ENCODE results near the gene TTC22. TPM values are rescaled to one million over a fixed set of nuclear protein-coding genes. Genes with fewer than 3 reads are reported as not detected.

The TTC22 gene
- polyA plus RNA-seq (2013, experiment 1 of 2; ENCODE audit: insufficient read length): not detected
- polyA plus RNA-seq (2013, experiment 2 of 2; ENCODE audit: insufficient read length): not detected

- DNase-seq: no peak
Measured at GRCh38 chr1:54800899-54801759, at the start of gene TTC22. TSS of gene TTC22 (minus strand) at chr1:54801323. CDS start at chr1:54801163, 160 bp downstream.

DNA sequence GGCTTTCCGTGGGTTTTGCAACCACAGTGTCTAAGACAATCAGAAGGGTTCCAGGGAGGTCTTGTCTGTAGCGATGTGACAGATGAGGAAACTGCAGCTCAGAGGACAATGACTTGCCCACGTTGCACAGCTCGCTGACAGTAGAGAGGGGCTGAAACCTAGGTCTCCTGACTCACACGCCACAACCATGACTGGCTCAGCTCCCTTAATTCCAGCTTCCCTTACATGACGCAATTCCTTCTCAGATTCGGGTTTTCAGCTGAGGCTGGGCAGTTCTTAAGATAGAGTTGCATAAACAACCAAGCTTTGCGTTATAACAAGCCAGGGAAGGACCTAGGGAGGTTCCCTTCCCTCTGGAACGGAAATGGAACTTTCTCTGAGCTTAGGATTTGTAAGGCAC lies 49.6 kb upstream of the TTC22 start:
- DNase-seq: peak; percentile 87

DNA sequence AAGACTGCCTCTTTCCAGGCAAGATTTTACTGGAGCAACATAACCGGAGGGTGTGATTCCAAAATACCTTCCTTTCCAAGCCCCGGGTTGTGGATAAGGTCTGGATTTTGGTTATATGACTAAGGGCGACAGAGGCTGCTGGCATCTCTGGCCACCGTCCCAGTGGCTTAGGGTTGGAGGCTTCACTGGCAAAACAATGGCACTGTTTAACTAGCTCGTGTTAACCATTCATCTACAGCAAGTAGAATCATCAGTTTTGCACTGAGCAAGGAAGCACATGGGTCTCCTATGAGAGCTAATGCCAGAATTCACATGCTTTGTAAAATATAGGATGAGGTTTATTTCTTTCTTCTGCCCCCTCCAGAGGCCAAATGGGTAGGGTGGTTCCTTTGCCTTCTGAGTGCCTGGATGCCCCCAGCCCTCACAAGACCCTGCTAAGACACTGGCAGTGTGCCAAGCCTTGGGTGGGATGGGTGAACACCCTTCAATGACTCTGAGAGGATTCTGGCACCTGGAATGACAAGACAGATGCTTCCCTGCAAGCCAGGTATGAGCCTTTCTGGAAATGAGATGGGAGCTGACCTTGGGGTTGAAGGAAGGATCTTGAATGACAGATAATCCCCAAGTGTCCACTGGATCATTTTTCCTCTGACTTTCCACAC lies 49.1 kb upstream of the TTC22 start:
- peak; percentile 19 for DNase-seq

DNA sequence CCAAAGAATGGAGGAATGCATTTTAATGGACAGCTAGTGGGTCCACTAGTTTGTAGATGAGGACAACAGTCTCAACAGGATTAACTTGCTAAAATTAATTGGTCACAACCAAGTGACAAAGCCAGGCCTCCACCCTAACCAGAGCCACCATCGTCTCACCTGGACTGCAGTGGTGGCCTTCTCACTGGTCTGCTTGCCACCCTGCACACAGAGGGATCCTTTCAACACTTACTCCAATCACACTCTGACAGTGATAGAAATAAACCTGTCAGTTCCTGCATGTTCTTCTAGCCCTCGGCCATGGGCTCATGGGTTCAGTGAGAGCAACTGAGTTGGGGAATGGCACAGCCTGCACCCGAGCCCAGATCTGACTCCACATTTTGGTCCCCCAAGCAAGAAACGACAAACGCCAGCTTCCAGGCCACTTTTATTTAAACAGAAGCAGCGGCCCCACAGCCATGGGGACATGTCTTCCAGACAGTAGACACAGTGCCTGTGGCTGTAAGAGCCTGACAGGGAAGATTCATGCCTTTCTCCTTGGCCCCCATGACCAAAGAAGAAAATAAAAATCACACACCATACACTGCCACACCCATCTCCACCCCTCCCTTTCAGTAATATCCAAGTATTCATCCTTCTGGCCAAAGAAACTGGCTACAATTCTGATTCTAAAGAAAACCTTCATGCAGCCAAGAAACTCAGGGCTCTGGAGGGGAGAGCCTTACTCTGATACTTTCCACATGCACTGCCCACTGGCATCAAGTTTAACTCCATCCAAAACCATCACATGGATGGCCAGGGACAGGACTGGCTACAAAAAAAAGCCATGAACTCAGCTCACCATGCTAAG lies 48.3 kb upstream of the TTC22 start:
- no peak for DNase-seq

DNA sequence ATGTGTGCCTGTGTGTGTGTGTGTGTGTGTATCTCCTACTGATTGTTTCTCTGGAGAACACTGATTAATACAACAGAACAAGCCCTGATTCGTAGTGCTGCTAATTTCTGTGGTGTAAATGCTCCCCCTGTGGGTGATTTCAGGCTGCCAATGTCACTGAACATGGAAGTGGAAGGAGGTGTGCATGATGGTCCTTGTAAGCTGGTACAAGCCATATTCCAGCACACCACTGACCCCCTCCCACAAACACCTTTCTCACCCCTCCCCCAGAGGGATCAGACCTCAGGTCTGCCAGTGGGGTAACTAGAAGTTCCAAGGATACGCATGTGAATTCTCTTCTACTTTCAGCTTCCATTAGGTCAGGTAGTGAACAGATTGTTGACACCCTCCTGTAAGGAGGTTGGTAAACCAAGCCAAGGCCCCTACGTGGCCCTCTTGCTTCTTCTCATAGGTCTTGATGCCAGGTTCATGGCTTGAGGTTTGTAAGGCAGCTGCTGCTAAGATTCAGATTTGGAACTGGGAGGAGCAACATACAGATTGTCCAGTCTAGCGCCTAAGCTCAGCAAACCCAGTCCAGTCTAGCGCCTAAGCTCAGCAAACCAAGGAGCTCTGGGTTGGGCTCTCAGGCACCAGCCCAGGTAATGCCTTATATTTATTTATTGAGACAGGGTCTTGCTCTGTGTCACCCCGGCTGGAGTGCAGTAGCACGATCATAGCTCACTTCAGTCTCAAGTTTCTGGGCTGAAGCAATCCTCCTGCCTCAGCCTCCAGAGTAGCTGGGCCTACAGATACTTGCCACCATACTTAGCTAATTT lies 47.2 kb upstream of the TTC22 start:
- DNase-seq: no peak

GRCh38 chr1:54846716-54847284 lies 45.7 kb upstream of the TTC22 start:
- DNase-seq: no peak

GRCh38 chr1:54846301-54846700 lies 45.2 kb upstream of the TTC22 start:
- no peak for DNase-seq

- no peak for DNase-seq
Measured at GRCh38 chr1:54845772-54846171, 44.6 kb upstream of the TTC22 start.

DNA sequence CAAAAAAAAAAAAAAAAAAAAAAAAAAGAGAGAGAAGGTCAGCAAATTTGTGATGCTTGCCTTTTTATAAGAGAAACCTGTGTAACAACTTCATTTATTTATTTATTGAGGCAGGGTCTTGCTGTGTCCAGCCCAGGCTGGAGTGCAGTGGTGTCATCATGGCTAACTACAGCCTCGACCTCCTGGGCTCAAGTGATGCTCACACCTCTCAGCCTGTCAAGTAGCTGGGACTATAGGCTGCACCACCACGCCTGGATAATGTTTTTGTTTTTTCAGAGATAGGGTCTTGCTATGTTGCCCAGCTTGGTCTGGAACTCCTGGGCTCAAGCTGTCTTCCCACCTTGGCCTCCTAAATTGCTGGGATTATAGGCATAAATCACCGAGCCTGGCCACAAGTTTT lies 43.4 kb upstream of the TTC22 start:
- no peak for DNase-seq

- no peak for DNase-seq
Measured at GRCh38 chr1:54843449-54843848, 42.3 kb upstream of the TTC22 start.

- no peak for DNase-seq
Measured at GRCh38 chr1:54842963-54843362, 41.8 kb upstream of the TTC22 start.

GRCh38 chr1:54842206-54842915 lies 41.2 kb upstream of the TTC22 start:
- DNase-seq: no peak

DNA sequence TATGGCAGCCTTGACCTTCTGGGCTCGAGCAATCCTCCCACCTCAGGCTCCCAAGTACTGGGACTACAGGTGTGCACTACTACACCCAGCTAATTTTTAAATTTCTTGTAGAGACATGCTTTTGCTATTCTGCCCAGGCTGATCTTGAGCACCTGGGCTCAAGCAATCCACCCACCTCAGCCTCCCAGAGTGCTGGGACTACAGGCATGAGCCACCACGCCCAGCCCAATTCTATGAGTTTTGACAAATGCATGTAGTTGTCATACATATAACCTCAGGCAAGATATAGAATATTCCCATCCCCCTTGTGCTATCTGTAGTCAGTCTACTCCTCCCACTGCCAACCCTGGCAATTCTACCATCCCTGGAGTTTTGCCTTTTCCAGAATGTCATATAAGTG lies 38.7 kb upstream of the TTC22 start:
- DNase-seq: no peak

GRCh38 chr1:54838565-54839180 lies 37.5 kb upstream of the TTC22 start:
- no peak for DNase-seq

DNA sequence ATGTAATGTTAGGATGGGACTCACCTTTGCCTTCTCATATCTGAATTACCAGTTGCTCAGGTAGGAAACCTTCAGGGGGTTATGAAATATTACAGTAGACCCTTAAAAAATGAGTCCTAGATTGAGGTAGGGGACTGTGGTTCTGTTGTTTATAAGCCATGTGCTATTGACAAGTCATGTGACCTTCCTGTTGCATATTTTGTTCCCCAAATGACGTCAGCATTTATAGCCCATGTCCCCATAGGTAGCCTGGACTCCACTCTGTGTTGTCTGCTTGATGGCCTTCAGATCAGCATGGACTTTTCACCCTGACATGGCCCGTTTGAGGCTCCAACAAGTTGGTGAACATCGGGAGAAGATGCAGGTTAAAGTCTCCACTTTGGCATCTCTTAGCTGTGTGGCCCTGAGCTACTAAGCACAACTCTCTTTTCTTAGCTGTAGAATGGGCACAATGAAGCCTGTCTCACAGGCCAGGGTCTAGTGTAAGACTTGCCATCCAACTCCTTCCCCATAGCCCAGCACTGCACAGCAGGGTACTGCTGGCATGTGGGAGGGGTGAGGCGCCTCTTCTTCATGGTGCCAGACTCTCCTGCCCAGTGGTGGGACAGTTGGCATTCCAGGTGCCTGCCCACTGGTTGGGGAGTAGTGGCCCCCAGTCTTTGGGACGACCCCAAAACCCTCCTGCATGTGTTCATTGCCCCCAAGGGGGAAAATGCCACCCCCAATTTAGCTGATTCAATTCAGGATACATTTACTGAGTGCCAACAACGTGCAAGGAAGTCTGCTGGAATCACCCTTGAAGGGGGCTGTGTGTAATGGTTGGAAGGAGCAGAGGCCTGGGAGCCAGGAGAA lies 36.1 kb upstream of the TTC22 start:
- DNase-seq: no peak

DNA sequence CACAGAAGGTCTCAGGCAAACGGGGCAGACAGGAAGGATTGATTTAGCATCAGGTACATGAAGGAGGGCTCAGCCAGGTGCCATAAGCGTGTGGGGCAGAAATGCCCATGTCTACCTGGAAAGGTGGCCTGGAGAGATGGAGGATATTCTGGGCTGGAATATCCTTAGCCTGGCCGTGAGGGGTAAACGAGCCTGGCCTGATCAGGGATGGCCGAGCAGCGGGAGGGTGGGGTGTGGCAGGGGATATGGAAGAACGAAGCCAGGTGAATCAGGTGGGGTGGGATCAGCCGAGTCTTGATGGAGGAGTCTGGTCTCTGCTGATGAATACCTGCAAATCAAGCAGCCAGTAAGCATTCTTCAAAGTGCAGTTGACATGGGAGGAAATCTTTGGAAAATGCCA lies 35.5 kb upstream of the TTC22 start:
- DNase-seq: no peak

DNA sequence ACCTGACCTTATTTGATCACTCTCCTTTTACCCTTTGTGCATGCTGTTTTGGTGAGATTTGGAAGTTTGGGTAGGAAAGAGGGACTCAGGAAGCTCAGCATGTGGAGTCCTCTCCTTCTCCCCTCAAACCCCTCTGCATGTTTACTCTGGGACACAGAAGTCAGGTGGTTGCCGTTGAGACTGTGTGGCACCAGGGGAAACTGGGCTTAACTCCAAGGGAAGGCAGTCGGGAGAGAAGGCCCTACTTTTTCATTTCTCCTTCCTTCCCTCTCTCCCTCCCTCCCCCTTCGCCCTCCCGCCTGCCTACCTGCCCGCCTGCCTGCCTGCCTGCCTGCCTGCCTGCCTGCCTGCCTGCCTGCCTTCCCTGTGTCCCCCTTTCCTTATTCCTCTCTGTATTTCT lies 34.8 kb upstream of the TTC22 start:
- no peak for DNase-seq

DNA sequence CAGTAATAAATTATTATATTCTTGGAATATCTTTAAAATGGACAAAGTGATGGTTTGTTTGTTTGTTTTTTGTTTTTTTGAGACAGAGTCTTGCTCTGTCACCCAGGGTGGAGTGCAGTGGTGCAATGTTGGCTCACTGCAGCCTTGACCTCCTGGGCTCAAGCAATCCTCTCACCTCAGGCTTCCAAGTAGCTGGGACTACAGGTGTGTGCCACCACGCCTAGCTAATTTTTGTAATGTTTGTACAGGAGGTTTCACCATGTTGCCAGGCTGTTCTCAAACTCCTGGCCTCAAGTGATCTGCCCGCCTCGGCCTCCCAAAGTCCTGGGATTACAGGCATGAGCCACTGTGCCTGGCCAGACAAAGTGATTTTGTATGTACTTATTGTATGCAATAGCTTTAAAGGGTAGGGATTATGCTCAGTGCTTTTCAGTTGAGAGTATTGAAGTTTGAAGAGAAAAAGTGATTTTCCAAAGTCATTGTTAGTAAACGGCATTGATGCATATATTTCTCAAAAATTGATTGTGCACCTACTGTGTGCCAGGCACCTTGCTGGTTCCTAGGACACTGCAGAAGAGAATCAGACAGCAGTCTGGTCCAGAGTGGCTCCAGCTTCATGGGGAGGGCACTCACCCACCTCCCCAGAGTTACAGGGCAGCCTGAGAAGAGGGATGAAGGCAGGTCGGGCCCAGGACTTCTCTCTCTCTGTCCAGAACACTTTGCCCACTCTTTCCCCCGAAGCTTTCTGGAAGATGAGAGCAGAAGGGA lies 34.2 kb upstream of the TTC22 start:
- no peak for DNase-seq
